Activated T-helper 2 cell treated with anti-CD3 and anti-CD28 coated beads, Interferon-gamma antibody, Interleukin-2, Interleukin-4, amounts not matched to agents 10 μg/mL and 5 μg/mL and 100 μg/mL, durations not matched to agents 14 hours and 24 hours and 36 hours (primary cell): ENCODE measurements around the gene HNRNPR. TPM values are rescaled to one million over a fixed set of nuclear protein-coding genes. Genes with fewer than 3 reads are reported as not detected.

Experiments used
- DNase-seq: peaks from one replicate; pipeline ENCODE4 v3.0.0; 2021; ENCODE audit warnings: low spot score
- H3K27ac Mint-ChIP-seq: one replicate; pipeline ENCODE4 v1.8.0; 2021; ENCODE audit warnings: mixed read lengths
- H3K27me3 Mint-ChIP-seq: one replicate; pipeline ENCODE4 v1.8.0; 2021; ENCODE audit warnings: low read depth, mixed read lengths
- H3K36me3 Mint-ChIP-seq: one replicate; pipeline ENCODE4 v1.8.0; 2021; ENCODE audit warnings: low read depth, mixed read lengths
- H3K4me1 Mint-ChIP-seq: one replicate; pipeline ENCODE4 v1.8.0; 2021; ENCODE audit warnings: low read depth, mixed read lengths
- H3K4me3 Mint-ChIP-seq: one replicate; pipeline ENCODE4 v1.8.0; 2021; ENCODE audit warnings: low read depth, mild to moderate bottlenecking, moderate library complexity, mixed read lengths
- H3K9me3 Mint-ChIP-seq: one replicate; pipeline ENCODE4 v1.8.0; 2021; ENCODE audit warnings: mixed read lengths
- intact Hi-C: fragments of 100-400 bp; cut with micrococcal nuclease; formaldehyde crosslinking; loops from one replicate; pipeline ENCODE4 v1.15.1; 2023
- total RNA-seq: library from RNA; stranded (reverse); gene quantifications from 2 replicates; pipeline ENCODE4 v1.2.3, GENCODE V29; 2022

The HNRNPR gene
- total RNA-seq, 1 donor from 2014 or later, result 237 TPM

- H3K9me3 Mint-ChIP-seq, result peaks cover 44% of the 10 kb centered on the region
- intact Hi-C loops, result no loop called here
- peak overlapping the region; percentile 30 for H3K4me3 Mint-ChIP-seq
- no peak overlapping the region for H3K27ac Mint-ChIP-seq
- H3K36me3 Mint-ChIP-seq, result peaks cover 65% of the 10 kb centered on the region
- H3K4me1 Mint-ChIP-seq, result peaks cover 27% of the 10 kb centered on the region
- no peaks in the 10 kb centered on the region for H3K27me3 Mint-ChIP-seq
- DNase-seq, result no peak
These were observed 22.1 kb upstream of the HNRNPR start for GRCh38 chr1:23366146-23366545.

GRCh38 chr1:23362218-23362713, 18.2 kb upstream of the HNRNPR start:
- H3K9me3 Mint-ChIP-seq, result peaks cover 74% of the 10 kb centered on the region
- H3K36me3 Mint-ChIP-seq, result peaks cover 94% of the 10 kb centered on the region
- no peak overlapping the region for H3K27ac Mint-ChIP-seq
- no peak for DNase-seq
- no peak overlapping the region for H3K4me3 Mint-ChIP-seq
- intact Hi-C loops, result no loop called here
- H3K27me3 Mint-ChIP-seq, result no peaks in the 10 kb centered on the region
- H3K4me1 Mint-ChIP-seq, result peaks cover 6% of the 10 kb centered on the region

- Mint-ChIP-seq H3K27ac (no peak overlapping the region), H3K4me1 (peaks cover 4% of the 10 kb centered on the region), H3K4me3 (no peak overlapping the region), H3K36me3 (peaks cover 63% of the 10 kb centered on the region), H3K27me3 (peaks cover 3% of the 10 kb centered on the region), H3K9me3 (peaks cover 69% of the 10 kb centered on the region)
- intact Hi-C loops, result no loop called here
- no peak for DNase-seq
These were observed 14.3 kb upstream of the HNRNPR start for GRCh38 chr1:23358310-23358875.

- no peak for DNase-seq
- peaks cover 59% of the 10 kb centered on the region for H3K9me3 Mint-ChIP-seq
- peaks cover 4% of the 10 kb centered on the region for H3K4me1 Mint-ChIP-seq
- intact Hi-C loops, result no loop called here
- H3K4me3 Mint-ChIP-seq, result no peak overlapping the region
- H3K36me3 Mint-ChIP-seq, result peaks cover 53% of the 10 kb centered on the region
- no peak overlapping the region for H3K27ac Mint-ChIP-seq
- peaks cover 3% of the 10 kb centered on the region for H3K27me3 Mint-ChIP-seq
These were observed 13.2 kb upstream of the HNRNPR start for GRCh38 chr1:23357138-23357908.

- no peak overlapping the region for H3K4me3 Mint-ChIP-seq
- H3K36me3 Mint-ChIP-seq, result peaks cover 46% of the 10 kb centered on the region
- intact Hi-C loops, result no loop called here
- no peak overlapping the region for H3K27ac Mint-ChIP-seq
- peaks cover 4% of the 10 kb centered on the region for H3K4me1 Mint-ChIP-seq
- H3K27me3 Mint-ChIP-seq, result peaks cover 3% of the 10 kb centered on the region
- peaks cover 54% of the 10 kb centered on the region for H3K9me3 Mint-ChIP-seq
- DNase-seq, result no peak
These were observed 12.5 kb upstream of the HNRNPR start for GRCh38 chr1:23356471-23357137.

GRCh38 chr1:23354245-23354644, 10.2 kb upstream of the HNRNPR start:
- no peak overlapping the region for H3K27ac Mint-ChIP-seq
- no peak overlapping the region for H3K4me3 Mint-ChIP-seq
- intact Hi-C loops, result no loop called here

GRCh38 chr1:23352096-23352695, 8.1 kb upstream of the HNRNPR start:
- Mint-ChIP-seq H3K4me1 (peaks cover 4% of the 10 kb centered on the region), H3K9me3 (peaks cover 15% of the 10 kb centered on the region), H3K27me3 (peaks cover 3% of the 10 kb centered on the region), H3K27ac (no peak overlapping the region), H3K36me3 (peaks cover 7% of the 10 kb centered on the region), H3K4me3 (no peak overlapping the region)
- no peak for DNase-seq
- intact Hi-C loops, result no loop called here

More at GRCh38 chr1:23354245-23354644, 10.2 kb upstream of the HNRNPR start:
- no peak for DNase-seq
- Mint-ChIP-seq H3K4me1 (peaks cover 4% of the 10 kb centered on the region), H3K27me3 (peaks cover 3% of the 10 kb centered on the region), H3K9me3 (peaks cover 30% of the 10 kb centered on the region), H3K36me3 (peaks cover 22% of the 10 kb centered on the region)

- DNase-seq, result no peak
- peak overlapping the region; percentile 30 for H3K4me3 Mint-ChIP-seq
- no peaks in the 10 kb centered on the region for H3K27me3 Mint-ChIP-seq
- intact Hi-C loops, result no loop called here
- no peaks in the 10 kb centered on the region for H3K9me3 Mint-ChIP-seq
- no peak overlapping the region for H3K27ac Mint-ChIP-seq
- peaks cover 22% of the 10 kb centered on the region for H3K4me1 Mint-ChIP-seq
- H3K36me3 Mint-ChIP-seq, result peaks cover 23% of the 10 kb centered on the region
These were observed 1.8 kb upstream of the HNRNPR start for GRCh38 chr1:23345920-23346319.

GRCh38 chr1:23344987-23345472, 946 bp upstream of the HNRNPR start:
- peaks cover 31% of the 10 kb centered on the region for H3K4me1 Mint-ChIP-seq
- intact Hi-C loops, result loop anchor here (1.0 to 5.0 kb wide), 2 partner anchors 23 to 243 kb away; no protein-coding TSS in a partner anchor

GRCh38 chr1:23343221-23344110, 618 bp downstream of the HNRNPR start:
- intact Hi-C loops, result loop anchor here (1.0 to 5.0 kb wide), 2 partner anchors 25 to 241 kb away; no protein-coding TSS in a partner anchor
- Mint-ChIP-seq H3K27ac (peak overlapping the region; percentile 89), H3K27me3 (no peaks in the 10 kb centered on the region), H3K4me3 (peak overlapping the region; percentile 92), H3K4me1 (peaks cover 43% of the 10 kb centered on the region), H3K9me3 (no peaks in the 10 kb centered on the region), H3K36me3 (peaks cover 42% of the 10 kb centered on the region)
- peak; percentile 39 for DNase-seq

More at GRCh38 chr1:23344987-23345472, 946 bp upstream of the HNRNPR start:
- Mint-ChIP-seq H3K27me3 (no peaks in the 10 kb centered on the region), H3K36me3 (peaks cover 32% of the 10 kb centered on the region), H3K27ac (peak overlapping the region; percentile 97), H3K4me3 (peak overlapping the region; percentile 91), H3K9me3 (no peaks in the 10 kb centered on the region)
- no peak for DNase-seq

GRCh38 chr1:23341931-23342692, 2.0 kb downstream of the HNRNPR start:
- DNase-seq, result no peak
- peaks cover 50% of the 10 kb centered on the region for H3K4me1 Mint-ChIP-seq
- peak overlapping the region; percentile 89 for H3K27ac Mint-ChIP-seq
- H3K4me3 Mint-ChIP-seq, result peak overlapping the region; percentile 92
- peaks cover 55% of the 10 kb centered on the region for H3K36me3 Mint-ChIP-seq
- no peaks in the 10 kb centered on the region for H3K9me3 Mint-ChIP-seq
- intact Hi-C loops, result loop anchor here (5.0 kb wide), 1 partner anchor 240 kb away; no protein-coding TSS in a partner anchor
- no peaks in the 10 kb centered on the region for H3K27me3 Mint-ChIP-seq
